Dendritic cell treated with granulocyte-macrophage colony-stimulating factor and Interleukin-4, amounts not matched to agents 40 ng/mL and 50 ng/mL, for 4 days (primary cell): ENCODE measurements around the gene NAP1L4.

ENCODE experiments used
- H3K27ac Mint-ChIP-seq: one replicate; pipeline ENCODE4 v1.8.0; 2022; ENCODE audit warnings: mild to moderate bottlenecking, mixed read lengths
- H3K27me3 Mint-ChIP-seq: one replicate; pipeline ENCODE4 v1.8.0; 2022; ENCODE audit warnings: mild to moderate bottlenecking, mixed read lengths
- H3K36me3 Mint-ChIP-seq: one replicate; pipeline ENCODE4 v1.8.0; 2022; ENCODE audit warnings: low read depth, mixed read lengths
- H3K4me1 Mint-ChIP-seq: one replicate; pipeline ENCODE4 v1.8.0; 2022; ENCODE audit warnings: low read depth, mixed read lengths
- H3K4me3 Mint-ChIP-seq: one replicate; pipeline ENCODE4 v1.8.0; 2022; ENCODE audit warnings: mild to moderate bottlenecking, moderate library complexity, mixed read lengths
- H3K9me3 Mint-ChIP-seq: one replicate; pipeline ENCODE4 v1.8.0; 2022; ENCODE audit warnings: mixed read lengths
- intact Hi-C: fragments of 100-400 bp; cut with micrococcal nuclease; formaldehyde crosslinking; loops from one replicate; pipeline ENCODE4 v1.15.0; 2022

The NAP1L4 gene

DNA sequence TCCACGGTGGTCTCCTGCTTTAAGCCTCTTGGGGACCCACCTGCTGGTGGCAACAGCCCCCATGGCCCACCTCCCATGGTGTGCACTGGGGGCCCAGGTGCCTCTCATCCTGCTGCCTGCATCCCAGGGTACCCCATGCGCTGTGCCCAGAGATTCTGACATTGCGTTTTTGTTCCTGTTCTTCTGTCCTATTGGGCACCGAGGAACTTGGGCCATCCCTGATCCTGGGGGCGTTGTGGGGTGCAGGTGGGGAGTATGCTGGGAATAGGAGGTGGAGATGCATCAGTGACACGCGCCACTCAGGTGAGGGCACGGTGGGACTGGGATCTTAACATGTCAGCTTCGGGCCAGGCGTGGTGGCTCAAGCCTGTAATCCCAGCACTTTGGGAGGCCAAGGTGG lies 12.4 kb upstream of the NAP1L4 start:
- Mint-ChIP-seq H3K27ac (no peak overlapping the region), H3K36me3 (peaks cover 100% of the 10 kb centered on the region), H3K4me3 (no peak overlapping the region), H3K4me1 (peaks cover 16% of the 10 kb centered on the region), H3K27me3 (no peaks in the 10 kb centered on the region), H3K9me3 (no peaks in the 10 kb centered on the region)
- intact Hi-C loops, result no loop called here

DNA sequence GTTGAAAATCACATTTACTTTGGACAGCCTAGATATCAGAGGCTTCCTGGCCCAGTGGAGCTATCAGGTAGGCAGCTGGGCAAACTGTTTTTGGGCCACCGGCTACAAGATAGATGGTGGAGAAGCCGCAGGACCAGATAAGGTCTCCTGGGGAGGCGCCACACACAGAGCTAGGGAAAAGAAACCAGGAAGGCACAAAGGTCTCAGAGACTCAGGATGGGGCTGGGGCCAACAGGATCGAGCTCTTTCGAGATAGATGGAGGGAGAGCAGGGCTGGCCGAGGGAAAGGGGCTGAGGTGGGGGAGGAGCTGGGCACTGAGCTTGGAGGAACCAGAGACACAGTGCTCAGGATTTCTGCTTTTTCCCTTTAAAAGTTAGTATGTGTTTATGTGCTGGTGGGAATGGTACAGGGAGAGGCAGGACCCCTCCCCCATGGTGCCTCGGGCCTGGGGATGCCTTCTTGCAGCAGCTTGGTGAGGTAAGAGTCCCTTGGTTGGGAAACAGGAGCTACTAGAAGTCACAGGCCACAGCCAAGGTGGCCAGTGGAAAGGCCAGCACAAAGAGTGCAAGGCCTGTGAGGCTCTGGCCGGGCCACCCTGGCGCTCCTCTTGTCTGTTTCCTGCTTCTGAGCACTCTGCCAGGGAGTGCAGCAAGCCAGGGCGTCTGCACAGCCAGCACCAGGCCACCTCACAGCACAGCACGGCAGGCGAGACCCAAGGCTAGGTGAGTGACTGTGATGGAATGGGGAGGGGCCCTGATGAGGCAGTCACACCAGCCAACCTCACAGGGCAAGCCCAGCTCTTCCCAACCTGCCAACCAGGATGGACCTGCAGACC lies 11.5 kb upstream of the NAP1L4 start:
- intact Hi-C loops, result no loop called here
- no peak overlapping the region for H3K27ac Mint-ChIP-seq
- no peaks in the 10 kb centered on the region for H3K9me3 Mint-ChIP-seq
- no peak overlapping the region for H3K4me3 Mint-ChIP-seq
- H3K36me3 Mint-ChIP-seq, result peaks cover 94% of the 10 kb centered on the region
- H3K4me1 Mint-ChIP-seq, result peaks cover 16% of the 10 kb centered on the region
- no peaks in the 10 kb centered on the region for H3K27me3 Mint-ChIP-seq

DNA sequence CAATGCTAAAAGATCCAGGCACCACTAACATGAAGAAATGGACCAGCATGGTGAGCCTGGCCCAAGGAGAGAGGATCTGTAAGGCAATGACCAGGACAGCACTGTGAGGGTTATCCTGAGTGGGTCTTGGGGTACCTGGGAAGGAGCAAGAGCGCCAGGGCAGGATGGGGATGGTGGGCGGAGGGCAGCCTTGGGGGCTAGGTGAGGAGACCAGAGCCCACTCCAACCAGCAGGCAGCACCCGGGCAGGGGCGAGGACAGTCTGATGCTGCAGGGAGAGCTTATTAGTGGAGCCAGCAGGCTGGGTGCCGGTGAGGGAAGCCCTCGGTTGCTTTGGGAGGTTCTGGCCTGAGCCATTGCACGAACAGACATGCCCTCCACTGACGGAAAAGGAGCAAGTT lies 10.7 kb upstream of the NAP1L4 start:
- H3K27me3 Mint-ChIP-seq, result no peaks in the 10 kb centered on the region
- intact Hi-C loops, result no loop called here
- H3K4me3 Mint-ChIP-seq, result no peak overlapping the region
- H3K9me3 Mint-ChIP-seq, result no peaks in the 10 kb centered on the region
- H3K4me1 Mint-ChIP-seq, result peaks cover 16% of the 10 kb centered on the region
- H3K27ac Mint-ChIP-seq, result peak overlapping the region; percentile 15
- H3K36me3 Mint-ChIP-seq, result peaks cover 86% of the 10 kb centered on the region

DNA sequence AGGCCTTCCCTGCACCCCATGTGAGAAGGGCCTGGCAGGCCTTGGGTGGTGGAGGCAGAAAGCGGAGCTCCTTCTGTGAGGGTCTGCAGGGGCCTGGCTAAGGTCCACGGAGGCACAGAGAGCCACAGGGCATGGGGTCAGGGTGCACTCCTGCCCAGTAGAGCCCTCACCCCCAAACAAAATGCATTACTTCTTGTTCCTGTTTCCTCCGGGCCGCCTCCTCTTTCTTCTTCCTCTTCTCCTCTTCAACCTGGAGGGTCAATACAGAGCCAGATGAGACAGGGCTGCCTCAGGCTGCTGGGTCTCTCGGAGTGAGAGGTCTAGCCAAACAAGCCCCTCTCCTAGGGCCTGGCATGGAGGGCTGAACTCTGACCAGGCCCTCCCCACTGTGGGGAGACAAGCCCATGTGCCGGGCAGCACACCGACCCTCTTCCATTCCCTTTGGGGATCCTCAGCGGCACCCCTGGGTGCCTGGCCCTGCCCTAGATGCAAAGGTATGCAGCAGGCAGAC lies 10.3 kb upstream of the NAP1L4 start:
- peak overlapping the region; percentile 15 for H3K27ac Mint-ChIP-seq
- H3K27me3 Mint-ChIP-seq, result no peaks in the 10 kb centered on the region
- H3K9me3 Mint-ChIP-seq, result no peaks in the 10 kb centered on the region
- H3K4me1 Mint-ChIP-seq, result peaks cover 16% of the 10 kb centered on the region
- H3K36me3 Mint-ChIP-seq, result peaks cover 82% of the 10 kb centered on the region
- no peak overlapping the region for H3K4me3 Mint-ChIP-seq
- intact Hi-C loops, result no loop called here

DNA sequence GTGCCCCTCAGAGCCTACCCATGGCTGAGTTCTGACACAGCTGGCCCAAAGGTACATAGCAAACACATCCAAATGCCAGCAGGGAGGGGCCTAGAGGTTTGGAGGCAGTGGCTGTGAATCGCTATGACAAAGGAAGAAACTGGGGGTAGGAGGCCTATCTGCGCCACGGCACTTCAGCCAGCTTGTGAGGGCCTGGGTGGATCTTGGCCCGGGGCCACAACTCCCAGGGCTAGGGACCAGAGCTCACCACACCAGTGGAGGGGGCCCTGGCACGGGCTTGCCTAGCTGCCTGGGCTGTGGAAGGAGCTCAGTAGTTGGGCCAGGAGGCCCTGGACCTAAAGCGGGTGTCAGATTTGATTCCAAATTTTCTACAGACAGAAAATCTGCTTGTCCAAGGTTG lies 9.4 kb upstream of the NAP1L4 start:
- peak overlapping the region; percentile 18 for H3K27ac Mint-ChIP-seq

DNA sequence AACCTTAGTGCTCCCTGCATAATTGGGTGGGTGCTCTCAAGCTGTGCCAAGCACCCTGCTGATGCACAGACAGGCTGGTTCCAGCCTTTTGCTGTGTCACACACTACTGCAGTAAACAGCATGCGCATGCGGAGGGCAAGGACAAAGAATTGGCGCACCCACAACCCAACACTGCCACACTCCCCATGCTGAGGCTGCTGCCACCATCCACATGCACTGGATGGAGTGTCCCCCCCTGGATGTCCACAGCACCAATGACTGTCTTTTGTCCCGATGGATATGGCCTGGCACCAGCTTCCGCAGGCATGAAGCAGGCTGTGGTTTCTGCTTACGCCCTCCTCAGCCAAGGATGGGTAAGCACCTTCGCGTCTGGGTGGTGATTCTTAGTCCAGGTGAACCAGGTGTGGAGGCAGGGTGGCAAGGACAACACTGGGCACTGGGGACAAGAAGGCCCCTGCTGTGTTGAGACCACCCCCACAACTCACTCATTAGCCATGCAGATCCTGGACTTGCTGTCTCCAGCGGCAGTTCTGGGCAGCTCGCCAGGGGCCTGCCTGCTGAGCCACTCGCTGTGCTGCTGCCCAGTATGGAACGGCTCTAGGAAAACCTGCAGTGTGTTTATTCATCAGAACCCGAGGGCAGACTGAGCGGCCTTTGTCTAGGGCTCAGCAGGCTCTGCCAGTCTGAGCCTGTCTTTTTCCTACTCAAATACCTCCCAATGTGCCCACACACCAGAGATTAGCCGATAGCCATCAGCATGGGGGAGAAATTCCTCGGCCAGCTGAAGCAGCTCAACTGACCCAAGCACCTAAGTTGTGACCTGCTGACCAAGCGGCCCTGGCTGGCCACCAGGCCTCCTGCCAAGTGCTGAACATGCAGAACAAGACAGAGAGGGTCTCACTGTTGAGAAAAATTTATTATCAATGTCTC lies 8.2 kb upstream of the NAP1L4 start:
- no peak overlapping the region for H3K4me3 Mint-ChIP-seq
- no peaks in the 10 kb centered on the region for H3K27me3 Mint-ChIP-seq
- intact Hi-C loops, result no loop called here
- H3K36me3 Mint-ChIP-seq, result peaks cover 61% of the 10 kb centered on the region
- no peaks in the 10 kb centered on the region for H3K9me3 Mint-ChIP-seq
- peaks cover 16% of the 10 kb centered on the region for H3K4me1 Mint-ChIP-seq
- no peak overlapping the region for H3K27ac Mint-ChIP-seq

More for the DNA sequence above, 9.4 kb upstream of the NAP1L4 start:
- Mint-ChIP-seq H3K9me3 (no peaks in the 10 kb centered on the region), H3K36me3 (peaks cover 73% of the 10 kb centered on the region), H3K4me3 (no peak overlapping the region), H3K27me3 (no peaks in the 10 kb centered on the region), H3K4me1 (peaks cover 16% of the 10 kb centered on the region)
- intact Hi-C loops, result no loop called here

DNA sequence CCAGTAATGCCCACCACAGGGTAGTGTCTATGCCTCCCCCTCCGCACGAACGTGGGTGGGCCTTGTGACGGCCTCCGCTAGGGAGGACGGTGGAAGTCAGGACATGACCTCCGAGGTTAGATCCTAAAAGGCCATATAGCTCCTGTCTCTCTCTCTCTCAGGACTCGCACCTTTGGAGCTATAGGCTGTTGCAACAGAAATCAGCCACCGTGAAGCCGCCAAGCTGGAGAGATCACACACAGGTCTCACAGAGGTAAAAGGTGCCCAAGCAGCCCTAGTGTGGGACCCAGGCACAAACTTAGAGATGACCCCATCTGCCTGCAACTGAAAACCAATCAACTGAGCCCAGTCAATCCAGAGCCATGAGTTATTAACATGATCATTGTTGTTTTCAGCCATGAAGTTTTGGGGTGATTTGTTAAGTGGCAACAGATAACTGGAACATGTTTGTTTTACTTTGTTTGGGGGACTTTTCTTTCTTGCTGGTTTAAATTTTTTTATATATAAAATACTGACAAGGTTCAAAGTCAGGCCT lies 7.4 kb upstream of the NAP1L4 start:
- intact Hi-C loops, result no loop called here

DNA sequence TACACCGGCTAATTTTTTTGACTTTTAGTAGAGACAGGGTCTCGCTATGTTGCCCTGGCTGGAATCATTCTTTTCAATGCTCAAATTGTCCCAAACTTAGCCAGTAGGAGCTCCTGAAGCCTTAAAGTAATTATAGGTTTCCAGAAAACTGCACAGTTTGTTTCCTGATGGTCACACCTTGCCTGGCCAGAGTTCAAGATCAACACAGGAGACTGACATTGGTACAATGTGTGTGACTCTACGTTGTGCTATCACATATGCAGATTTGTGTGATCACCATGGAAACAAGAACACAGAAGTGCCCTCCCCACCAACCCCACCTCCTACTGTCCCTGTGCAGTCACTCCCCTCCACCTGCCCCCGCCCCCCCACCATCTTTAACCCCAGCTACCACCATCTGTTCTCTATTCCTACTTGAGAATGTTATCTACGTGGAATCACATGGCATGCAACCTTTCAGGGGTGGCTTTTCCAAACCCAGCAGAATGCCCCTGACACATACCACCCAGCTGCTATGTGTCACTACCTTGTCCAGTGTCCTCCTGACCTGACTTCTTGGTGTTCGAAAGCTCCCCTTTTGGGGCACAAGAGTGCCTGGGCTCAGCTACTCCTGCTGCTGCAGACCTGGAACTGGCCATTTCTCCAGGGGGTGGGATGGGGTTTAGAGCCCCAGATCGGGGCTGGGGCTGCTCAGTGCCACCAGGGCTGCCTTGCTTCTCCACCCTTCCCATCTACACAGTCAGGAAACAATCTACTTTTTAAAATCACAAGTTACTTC lies 6.1 kb upstream of the NAP1L4 start:
- intact Hi-C loops, result no loop called here
- Mint-ChIP-seq H3K9me3 (no peaks in the 10 kb centered on the region), H3K36me3 (peaks cover 40% of the 10 kb centered on the region), H3K27me3 (no peaks in the 10 kb centered on the region), H3K27ac (no peak overlapping the region), H3K4me1 (peaks cover 11% of the 10 kb centered on the region), H3K4me3 (no peak overlapping the region)

More for the DNA sequence above, 7.4 kb upstream of the NAP1L4 start:
- Mint-ChIP-seq H3K27ac (no peak overlapping the region), H3K4me3 (no peak overlapping the region), H3K36me3 (peaks cover 53% of the 10 kb centered on the region), H3K27me3 (no peaks in the 10 kb centered on the region), H3K4me1 (peaks cover 16% of the 10 kb centered on the region), H3K9me3 (no peaks in the 10 kb centered on the region)

DNA sequence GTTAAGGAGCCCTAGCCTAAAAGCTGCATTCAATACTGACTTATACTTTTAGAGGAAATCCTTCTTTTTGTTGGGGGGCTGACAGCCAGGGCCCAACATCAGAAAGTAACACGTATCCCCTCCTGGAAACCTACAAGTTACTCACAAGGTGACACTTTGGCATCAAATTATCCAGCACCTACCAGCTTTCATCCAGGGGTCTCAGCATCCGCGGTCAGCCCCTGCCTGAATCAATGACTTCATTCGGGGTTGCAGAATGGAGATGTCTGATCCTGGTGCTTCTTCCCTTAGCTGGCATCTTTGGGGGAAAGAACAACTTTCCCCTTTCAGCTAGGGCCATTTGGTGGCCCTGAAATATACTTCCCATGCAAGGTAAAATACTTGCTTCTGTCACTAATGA lies 5.3 kb upstream of the NAP1L4 start:
- intact Hi-C loops, result no loop called here
- H3K27me3 Mint-ChIP-seq, result no peaks in the 10 kb centered on the region
- H3K4me3 Mint-ChIP-seq, result no peak overlapping the region
- peaks cover 36% of the 10 kb centered on the region for H3K36me3 Mint-ChIP-seq
- peaks cover 8% of the 10 kb centered on the region for H3K4me1 Mint-ChIP-seq
- H3K9me3 Mint-ChIP-seq, result no peaks in the 10 kb centered on the region
- no peak overlapping the region for H3K27ac Mint-ChIP-seq

DNA sequence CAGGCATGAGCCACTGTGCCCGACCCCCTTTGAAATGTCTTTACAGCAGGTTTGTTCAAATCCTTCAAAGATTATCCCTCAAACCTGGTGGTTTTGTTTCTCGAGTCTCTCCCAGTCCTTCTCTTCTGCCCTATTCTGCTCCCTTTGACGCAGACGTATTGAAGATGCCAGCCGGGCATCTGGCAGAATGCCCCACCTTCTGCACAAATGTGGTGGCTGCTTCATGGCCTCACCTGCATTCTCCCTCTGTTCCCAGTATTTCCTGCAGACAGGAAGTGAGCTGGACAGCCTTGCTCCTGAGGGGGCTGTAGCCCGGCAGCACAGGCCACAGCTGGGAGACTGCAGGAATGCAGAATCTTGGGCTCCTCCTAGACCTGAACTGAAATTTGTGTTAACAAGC lies 4.8 kb upstream of the NAP1L4 start:
- peaks cover 6% of the 10 kb centered on the region for H3K4me1 Mint-ChIP-seq
- intact Hi-C loops, result no loop called here
- H3K9me3 Mint-ChIP-seq, result no peaks in the 10 kb centered on the region
- no peak overlapping the region for H3K27ac Mint-ChIP-seq
- no peaks in the 10 kb centered on the region for H3K27me3 Mint-ChIP-seq
- H3K4me3 Mint-ChIP-seq, result no peak overlapping the region
- H3K36me3 Mint-ChIP-seq, result peaks cover 36% of the 10 kb centered on the region

DNA sequence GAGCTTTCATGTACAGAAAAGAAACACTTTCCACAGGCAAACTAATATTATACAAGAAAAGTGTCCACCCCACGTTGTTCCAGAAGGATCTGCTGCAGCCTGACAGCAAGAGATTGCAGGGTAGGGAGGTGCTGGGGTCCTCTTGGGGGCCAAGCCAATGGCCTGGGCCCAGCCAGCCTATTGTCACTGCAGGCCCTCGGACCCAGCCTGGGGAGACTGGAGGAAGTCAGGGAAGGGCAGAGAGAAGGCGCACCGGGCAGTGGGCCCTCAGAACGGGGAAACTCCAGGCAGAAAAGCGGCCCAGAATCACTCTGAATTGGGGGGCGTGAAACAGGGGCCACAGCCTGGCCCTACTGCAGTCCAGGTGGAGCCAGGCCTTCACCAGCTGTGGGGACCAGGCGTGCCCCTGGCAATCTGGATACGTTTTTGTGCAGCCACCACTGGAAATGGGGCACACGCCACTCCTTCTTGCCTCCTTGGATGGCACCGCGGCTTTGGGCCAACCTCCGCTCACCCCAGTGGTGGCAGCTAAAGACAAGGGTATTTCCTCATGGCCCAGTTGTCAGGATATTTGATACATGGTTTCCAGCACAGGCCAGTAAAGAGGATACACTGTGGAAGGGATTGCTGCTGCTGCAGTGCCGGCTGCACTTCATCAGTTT lies 3.9 kb upstream of the NAP1L4 start:
- Mint-ChIP-seq H3K27ac (no peak overlapping the region), H3K36me3 (peaks cover 36% of the 10 kb centered on the region), H3K4me1 (peaks cover 8% of the 10 kb centered on the region), H3K27me3 (no peaks in the 10 kb centered on the region), H3K9me3 (no peaks in the 10 kb centered on the region), H3K4me3 (no peak overlapping the region)
- intact Hi-C loops, result no loop called here

DNA sequence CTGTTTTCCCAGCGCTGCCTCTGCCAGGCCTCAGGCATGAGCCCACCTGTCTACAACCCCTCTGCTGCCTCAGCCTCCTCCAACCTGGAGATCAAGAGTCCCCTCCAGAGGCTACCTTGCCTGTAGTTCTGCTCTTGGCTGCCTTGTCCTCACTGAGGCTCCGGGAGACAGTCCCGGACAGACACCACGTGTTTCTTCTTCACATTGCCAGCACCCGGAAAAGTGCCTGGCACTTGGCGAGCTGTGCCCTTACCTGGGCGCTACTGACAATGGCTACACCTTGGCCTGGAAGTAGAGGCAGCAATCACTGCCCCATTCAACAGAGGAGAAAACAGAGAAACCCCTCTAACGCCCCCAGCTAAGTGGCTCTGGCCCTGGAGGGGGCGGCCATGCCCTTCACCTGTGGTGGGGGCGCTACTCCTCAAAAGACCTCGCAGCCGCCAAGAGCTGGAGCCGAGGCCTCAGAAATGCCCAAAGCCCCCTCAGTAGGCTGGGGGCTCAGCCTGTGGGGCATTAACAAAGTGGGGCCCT lies 3.0 kb upstream of the NAP1L4 start:
- peaks cover 29% of the 10 kb centered on the region for H3K36me3 Mint-ChIP-seq
- H3K4me1 Mint-ChIP-seq, result peaks cover 18% of the 10 kb centered on the region
- no peaks in the 10 kb centered on the region for H3K9me3 Mint-ChIP-seq
- H3K27me3 Mint-ChIP-seq, result no peaks in the 10 kb centered on the region
- intact Hi-C loops, result no loop called here
- H3K4me3 Mint-ChIP-seq, result no peak overlapping the region
- H3K27ac Mint-ChIP-seq, result no peak overlapping the region

DNA sequence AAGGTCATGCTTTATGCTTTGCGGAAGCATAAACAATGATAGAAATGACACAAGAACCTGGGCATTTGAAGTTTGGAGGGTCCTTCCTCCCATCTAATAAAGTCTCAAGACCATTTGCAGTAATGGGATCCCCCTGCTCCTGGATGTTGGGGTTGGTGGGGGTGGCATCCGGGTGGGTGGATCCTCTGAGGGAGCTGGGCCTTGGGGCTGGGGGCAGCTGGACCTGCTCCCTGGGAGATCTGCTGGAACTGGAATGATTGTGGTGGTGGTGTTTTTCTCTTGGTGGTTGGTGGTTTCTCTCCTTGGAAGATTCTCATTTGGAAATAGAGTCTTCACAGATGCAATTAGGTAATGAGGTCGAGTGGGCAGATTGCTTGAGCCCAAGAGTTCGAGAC lies 2.2 kb upstream of the NAP1L4 start:
- no peaks in the 10 kb centered on the region for H3K9me3 Mint-ChIP-seq
- H3K27ac Mint-ChIP-seq, result no peak overlapping the region
- H3K4me1 Mint-ChIP-seq, result peaks cover 25% of the 10 kb centered on the region
- H3K4me3 Mint-ChIP-seq, result no peak overlapping the region
- peaks cover 22% of the 10 kb centered on the region for H3K36me3 Mint-ChIP-seq
- intact Hi-C loops, result no loop called here
- H3K27me3 Mint-ChIP-seq, result no peaks in the 10 kb centered on the region
